IPS-15b (cell line): ENCODE data around the gene P2RY6.
"Not testable (repeated sequence)": the region's sequence is repeated elsewhere in the genome, so short reads cannot be mapped to it uniquely, and the experiment has no call there.

Source experiments
- H3K27me3 ChIP-seq: one replicate; pipeline ENCODE4 v1.6.1; 2013; ENCODE audit warnings: low read length; ENCODE audit not compliant: control insufficient read depth, insufficient read depth
- H3K36me3 ChIP-seq: one replicate; pipeline ENCODE4 v1.6.1; 2013; ENCODE audit warnings: low read length; ENCODE audit not compliant: control insufficient read depth, insufficient read depth
- H3K4me1 ChIP-seq: one replicate; pipeline ENCODE4 v1.6.1; 2013; ENCODE audit warnings: mild to moderate bottlenecking, low read length; ENCODE audit not compliant: control insufficient read depth, insufficient read depth
- H3K4me3 ChIP-seq: one replicate; pipeline ENCODE4 v1.5.1; 2013; ENCODE audit warnings: low read depth, low read length
- H3K9ac ChIP-seq: one replicate; pipeline ENCODE4 v1.6.1; 2013; ENCODE audit warnings: low read depth, mild to moderate bottlenecking, low read length
- H3K9me3 ChIP-seq: one replicate; pipeline ENCODE4 v1.6.1; 2013; ENCODE audit warnings: mild to moderate bottlenecking, low read length; ENCODE audit not compliant: control insufficient read depth, insufficient read depth

Gene P2RY6

GRCh38 chr11:73230931-73231330 lies 41.2 kb upstream of the P2RY6 start:
- Histone ChIP-seq H3K27me3 (no peaks in the 10 kb centered on the region), H3K9me3 (no peaks in the 10 kb centered on the region), H3K4me3 (no peak overlapping the region), H3K36me3 (no peaks in the 10 kb centered on the region), H3K9ac (no peak overlapping the region), H3K4me1 (peaks cover 9% of the 10 kb centered on the region)

GRCh38 chr11:73232487-73232886 lies 39.7 kb upstream of the P2RY6 start:
- H3K4me3 ChIP-seq, H3K9ac ChIP-seq, H3K27me3 ChIP-seq, H3K4me1 ChIP-seq, H3K36me3 ChIP-seq, H3K9me3 ChIP-seq: not testable (repeated sequence)

- no peaks in the 10 kb centered on the region for H3K9me3 ChIP-seq
Measured at GRCh38 chr11:73233211-73233610, 38.9 kb upstream of the P2RY6 start.

GRCh38 chr11:73233692-73234470 lies 38.3 kb upstream of the P2RY6 start:
- H3K4me3 ChIP-seq: no peak overlapping the region
- H3K9ac ChIP-seq: no peak overlapping the region
- H3K4me1 ChIP-seq: no peaks in the 10 kb centered on the region
- no peaks in the 10 kb centered on the region for H3K27me3 ChIP-seq
- peaks cover 3% of the 10 kb centered on the region for H3K36me3 ChIP-seq
- no peaks in the 10 kb centered on the region for H3K9me3 ChIP-seq

More at GRCh38 chr11:73233211-73233610, 38.9 kb upstream of the P2RY6 start:
- H3K36me3 ChIP-seq: peaks cover 3% of the 10 kb centered on the region
- no peak overlapping the region for H3K4me3 ChIP-seq
- no peaks in the 10 kb centered on the region for H3K27me3 ChIP-seq
- H3K9ac ChIP-seq: no peak overlapping the region
- peaks cover 5% of the 10 kb centered on the region for H3K4me1 ChIP-seq

- Histone ChIP-seq H3K9ac (no peak overlapping the region), H3K36me3 (peaks cover 3% of the 10 kb centered on the region), H3K27me3 (no peaks in the 10 kb centered on the region), H3K4me1 (no peaks in the 10 kb centered on the region), H3K9me3 (no peaks in the 10 kb centered on the region), H3K4me3 (no peak overlapping the region)
Measured at GRCh38 chr11:73234471-73235181, 37.5 kb upstream of the P2RY6 start.

- Histone ChIP-seq H3K36me3 (peaks cover 3% of the 10 kb centered on the region), H3K9me3 (no peaks in the 10 kb centered on the region), H3K27me3 (no peaks in the 10 kb centered on the region), H3K4me1 (no peaks in the 10 kb centered on the region), H3K9ac (no peak overlapping the region), H3K4me3 (no peak overlapping the region)
Measured at GRCh38 chr11:73235236-73235786, 36.8 kb upstream of the P2RY6 start.

GRCh38 chr11:73236205-73236765 lies 35.9 kb upstream of the P2RY6 start:
- no peak overlapping the region for H3K4me3 ChIP-seq
- H3K9me3 ChIP-seq: no peaks in the 10 kb centered on the region
- H3K27me3 ChIP-seq: no peaks in the 10 kb centered on the region
- no peaks in the 10 kb centered on the region for H3K4me1 ChIP-seq
- peaks cover 3% of the 10 kb centered on the region for H3K36me3 ChIP-seq
- no peak overlapping the region for H3K9ac ChIP-seq

- no peak overlapping the region for H3K9ac ChIP-seq
- no peaks in the 10 kb centered on the region for H3K27me3 ChIP-seq
- no peaks in the 10 kb centered on the region for H3K9me3 ChIP-seq
- no peak overlapping the region for H3K4me3 ChIP-seq
- H3K36me3 ChIP-seq: peaks cover 3% of the 10 kb centered on the region
- no peaks in the 10 kb centered on the region for H3K4me1 ChIP-seq
Measured at GRCh38 chr11:73236854-73237253, 35.3 kb upstream of the P2RY6 start.

GRCh38 chr11:73237471-73238290 lies 34.5 kb upstream of the P2RY6 start:
- H3K9me3 ChIP-seq: no peaks in the 10 kb centered on the region
- no peaks in the 10 kb centered on the region for H3K27me3 ChIP-seq
- no peak overlapping the region for H3K4me3 ChIP-seq
- H3K4me1 ChIP-seq: no peaks in the 10 kb centered on the region
- H3K36me3 ChIP-seq: peaks cover 3% of the 10 kb centered on the region
- no peak overlapping the region for H3K9ac ChIP-seq

- Histone ChIP-seq H3K27me3 (no peaks in the 10 kb centered on the region), H3K4me3 (no peak overlapping the region), H3K4me1 (no peaks in the 10 kb centered on the region), H3K9ac (no peak overlapping the region), H3K36me3 (peaks cover 3% of the 10 kb centered on the region), H3K9me3 (no peaks in the 10 kb centered on the region)
Measured at GRCh38 chr11:73239111-73239521, 33.0 kb upstream of the P2RY6 start.

- no peaks in the 10 kb centered on the region for H3K9me3 ChIP-seq
- no peak overlapping the region for H3K9ac ChIP-seq
- H3K27me3 ChIP-seq: no peaks in the 10 kb centered on the region
- peaks cover 3% of the 10 kb centered on the region for H3K36me3 ChIP-seq
- H3K4me3 ChIP-seq: no peak overlapping the region
- no peaks in the 10 kb centered on the region for H3K4me1 ChIP-seq
Measured at GRCh38 chr11:73239571-73240189, 32.5 kb upstream of the P2RY6 start.
